Measurements from ENCODE around the gene ZNF451. TPM values are rescaled to one million over a fixed set of nuclear protein-coding genes. Genes with fewer than 3 reads are reported as not detected.

The ZNF451 gene
- total RNA-seq, 2 donors from 2014 or later, result 58.1 to 72.5 TPM

- TF ChIP-seq, protein P1, sequence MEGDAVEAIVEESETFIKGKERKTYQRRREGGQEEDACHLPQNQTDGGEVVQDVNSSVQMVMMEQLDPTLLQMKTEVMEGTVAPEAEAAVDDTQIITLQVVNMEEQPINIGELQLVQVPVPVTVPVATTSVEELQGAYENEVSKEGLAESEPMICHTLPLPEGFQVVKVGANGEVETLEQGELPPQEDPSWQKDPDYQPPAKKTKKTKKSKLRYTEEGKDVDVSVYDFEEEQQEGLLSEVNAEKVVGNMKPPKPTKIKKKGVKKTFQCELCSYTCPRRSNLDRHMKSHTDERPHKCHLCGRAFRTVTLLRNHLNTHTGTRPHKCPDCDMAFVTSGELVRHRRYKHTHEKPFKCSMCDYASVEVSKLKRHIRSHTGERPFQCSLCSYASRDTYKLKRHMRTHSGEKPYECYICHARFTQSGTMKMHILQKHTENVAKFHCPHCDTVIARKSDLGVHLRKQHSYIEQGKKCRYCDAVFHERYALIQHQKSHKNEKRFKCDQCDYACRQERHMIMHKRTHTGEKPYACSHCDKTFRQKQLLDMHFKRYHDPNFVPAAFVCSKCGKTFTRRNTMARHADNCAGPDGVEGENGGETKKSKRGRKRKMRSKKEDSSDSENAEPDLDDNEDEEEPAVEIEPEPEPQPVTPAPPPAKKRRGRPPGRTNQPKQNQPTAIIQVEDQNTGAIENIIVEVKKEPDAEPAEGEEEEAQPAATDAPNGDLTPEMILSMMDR (conservative IDR thresholded peaks at IDR 0.05), result no peak
- Histone ChIP-seq H3K27me3 (ENCODE audit: control insufficient read depth, insufficient read depth, low read length, poor library complexity, severe bottlenecking) (no peaks in the 10 kb centered on the region), H3K9ac (ENCODE audit: extremely low read depth, low read length, poor library complexity, severe bottlenecking) (no peak overlapping the region), H3K9me3 (ENCODE audit: control insufficient read depth, low read length) (no peaks in the 10 kb centered on the region), H3K36me3 (ENCODE audit: control insufficient read depth, insufficient read depth, low read length) (peaks cover 60% of the 10 kb centered on the region), H3K4me1 (ENCODE audit: control insufficient read depth, insufficient read depth, low read length) (no peaks in the 10 kb centered on the region), H3K4me3 (ENCODE audit: low read length) (no peak overlapping the region), H3K27ac (ENCODE audit: low read depth, low read length) (no peak overlapping the region)
- H3K36me3 Mint-ChIP-seq (ENCODE audit: low read depth), result peaks cover 67% of the 10 kb centered on the region
- no peak overlapping the region for H3K27ac Mint-ChIP-seq
- no peak overlapping the region for H3K4me3 Mint-ChIP-seq
- 91 to 97% methylated on average over 2 to 6 of the region's 7 CpGs for WGBS, 2 experiments (ENCODE audit: insufficient coverage in 1 of 2, insufficient read length in 1 of 2)
- no peaks in the 10 kb centered on the region for H3K4me1 Mint-ChIP-seq
- no peaks in the 10 kb centered on the region for H3K27me3 Mint-ChIP-seq (ENCODE audit: insufficient read depth)
- H3K9me3 Mint-ChIP-seq, result peaks cover 2% of the 10 kb centered on the region
- no peak for DNase-seq
Measured at GRCh38 chr6:57147955-57148858, 58.2 kb downstream of the ZNF451 start.

GRCh38 chr6:57158658-57159057, 68.7 kb downstream of the ZNF451 start:
- Histone ChIP-seq H3K4me3 (ENCODE audit: low read length) (no peak overlapping the region), H3K4me1 (ENCODE audit: control insufficient read depth, insufficient read depth, low read length) (no peaks in the 10 kb centered on the region), H3K27me3 (ENCODE audit: control insufficient read depth, insufficient read depth, low read length, poor library complexity, severe bottlenecking) (no peaks in the 10 kb centered on the region), H3K36me3 (ENCODE audit: control insufficient read depth, insufficient read depth, low read length) (peaks cover 35% of the 10 kb centered on the region), H3K27ac (ENCODE audit: low read depth, low read length) (no peak overlapping the region), H3K9ac (ENCODE audit: extremely low read depth, low read length, poor library complexity, severe bottlenecking) (no peak overlapping the region), H3K9me3 (ENCODE audit: control insufficient read depth, low read length) (no peaks in the 10 kb centered on the region)
- Mint-ChIP-seq H3K9me3 (peaks cover 2% of the 10 kb centered on the region), H3K4me3 (no peak overlapping the region), H3K4me1 (no peaks in the 10 kb centered on the region), H3K27me3 (ENCODE audit: insufficient read depth) (no peaks in the 10 kb centered on the region), H3K36me3 (ENCODE audit: low read depth) (peaks cover 17% of the 10 kb centered on the region), H3K27ac (no peak overlapping the region)
- TF ChIP-seq, protein P1 (conservative IDR thresholded peaks at IDR 0.05), result no peak
- DNase-seq, result no peak

DNA sequence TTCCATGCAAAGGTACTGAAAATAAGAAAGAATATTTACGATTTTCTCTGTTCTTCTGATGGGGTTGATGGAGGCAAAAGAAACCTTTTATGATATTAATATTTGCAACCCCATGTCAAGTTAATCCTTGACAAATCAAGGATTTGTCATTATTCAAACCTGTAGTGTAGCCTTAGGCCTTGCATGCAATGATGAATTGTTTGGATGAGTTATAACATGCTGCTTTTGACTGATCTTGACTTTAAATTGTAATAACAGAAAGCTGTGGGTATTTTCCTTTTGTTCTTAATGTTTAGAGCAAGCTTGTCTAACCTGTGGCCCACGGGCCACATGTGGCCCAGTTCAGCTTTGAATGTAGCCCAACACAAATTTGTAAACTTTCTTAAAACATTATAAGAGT, 69.1 kb downstream of the ZNF451 start:
- H3K9me3 Mint-ChIP-seq, result peaks cover 2% of the 10 kb centered on the region
- Histone ChIP-seq H3K9ac (ENCODE audit: extremely low read depth, low read length, poor library complexity, severe bottlenecking) (no peak overlapping the region), H3K4me1 (ENCODE audit: control insufficient read depth, insufficient read depth, low read length) (no peaks in the 10 kb centered on the region), H3K27me3 (ENCODE audit: control insufficient read depth, insufficient read depth, low read length, poor library complexity, severe bottlenecking) (no peaks in the 10 kb centered on the region), H3K4me3 (ENCODE audit: low read length) (no peak overlapping the region), H3K9me3 (ENCODE audit: control insufficient read depth, low read length) (peaks cover 5% of the 10 kb centered on the region), H3K27ac (ENCODE audit: low read depth, low read length) (no peak overlapping the region), H3K36me3 (ENCODE audit: control insufficient read depth, insufficient read depth, low read length) (peaks cover 35% of the 10 kb centered on the region)
- no peak overlapping the region for H3K27ac Mint-ChIP-seq
- no peak for DNase-seq
- no peak overlapping the region for H3K4me3 Mint-ChIP-seq
- TF ChIP-seq, protein P1 (conservative IDR thresholded peaks at IDR 0.05), result no peak
- peaks cover 17% of the 10 kb centered on the region for H3K36me3 Mint-ChIP-seq (ENCODE audit: low read depth)
- 100% methylated on average over 2 of the region's 2 CpGs; no CpG with 5 or more reads in 1 of the 2 experiments for WGBS, 2 experiments (ENCODE audit: insufficient coverage in 1 of 2, insufficient read length in 1 of 2)
- no peaks in the 10 kb centered on the region for H3K27me3 Mint-ChIP-seq (ENCODE audit: insufficient read depth)
- no peaks in the 10 kb centered on the region for H3K4me1 Mint-ChIP-seq

Measured in endodermal cell (in vitro differentiated cells).